HL-60/S4 treated with retinoic acid at 250 ng/mL for 4 days and 3 days (cell line): ENCODE results near the gene TXNL4B.

Experiments
- in situ Hi-C: fragments of 300-500 bp; cut with MboI; formaldehyde crosslinking; loops from 2 replicates; pipeline ENCODE4 v1.7.0; 2022; ENCODE audit warnings: low sequenced_read_pairs

The TXNL4B gene

DNA sequence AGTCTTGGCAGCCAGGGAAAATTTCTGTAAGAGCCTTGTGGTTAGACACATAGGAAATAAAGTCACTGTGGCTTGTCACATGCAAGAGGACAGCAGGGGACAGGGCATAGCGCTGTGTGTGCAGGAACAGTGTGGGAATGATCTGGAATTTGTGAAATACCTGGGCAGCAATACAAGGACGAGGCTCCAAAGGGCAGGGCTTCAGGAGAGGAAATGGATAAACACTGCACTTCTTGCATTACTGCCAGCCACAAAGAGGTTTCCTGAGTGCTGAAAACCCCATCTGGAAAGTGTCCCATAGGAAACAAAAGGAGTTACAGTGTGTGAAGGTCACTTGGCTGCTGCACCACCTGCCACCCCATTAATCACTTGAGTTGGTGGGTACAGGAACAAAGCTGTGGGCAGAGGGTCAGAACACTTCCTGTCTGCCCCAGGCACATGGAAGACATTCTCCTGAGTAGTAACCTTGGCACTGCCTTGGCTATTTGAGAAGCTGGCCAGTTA lies 51.2 kb downstream of the TXNL4B start:
- in situ Hi-C loops, result no loop called here

DNA sequence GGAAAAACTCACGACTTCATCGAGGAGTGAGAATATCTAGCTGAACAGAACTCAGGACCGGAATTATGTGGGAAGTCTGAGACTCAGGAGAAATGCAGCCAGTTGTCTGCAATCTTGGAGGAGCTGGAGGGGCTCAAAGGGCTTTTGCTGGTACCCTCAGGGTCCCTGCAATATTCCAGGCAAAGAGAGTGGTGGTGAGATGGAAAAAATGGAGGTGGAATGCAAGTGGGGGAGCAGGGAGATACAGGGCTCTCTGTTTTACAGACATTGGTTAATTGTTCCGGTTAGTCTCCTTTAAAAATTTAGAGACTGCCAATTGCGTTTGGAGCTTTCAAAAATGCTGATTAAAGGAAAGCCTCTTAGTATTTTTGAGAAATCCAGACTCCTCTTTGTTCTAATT lies 57.3 kb downstream of the TXNL4B start:
- in situ Hi-C loops, result no loop called here
